Measurements from ENCODE around the gene CCDC9B.

DNA sequence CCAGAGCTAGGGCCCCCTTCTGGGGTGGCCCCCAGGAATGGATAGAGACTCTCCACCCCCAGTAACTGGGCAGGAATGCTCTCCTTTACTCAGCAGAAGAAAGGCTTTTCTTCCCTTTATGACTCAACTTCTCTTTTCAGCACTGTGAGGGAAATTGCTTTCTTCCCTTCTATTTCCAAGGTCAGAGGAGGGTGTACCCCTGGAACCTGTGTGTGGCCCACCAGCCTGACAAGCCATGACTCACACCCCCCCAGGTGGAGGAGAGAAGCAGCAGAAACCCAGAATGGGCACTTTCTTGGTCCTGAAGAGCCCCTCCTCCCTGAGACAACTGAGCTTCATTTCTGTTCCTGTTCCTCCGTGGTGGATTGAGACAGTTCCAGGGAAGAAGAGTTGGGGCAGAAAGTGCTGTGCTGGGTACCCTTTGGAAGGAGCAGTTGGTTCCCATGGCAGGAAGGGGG, 55.2 kb downstream of the CCDC9B start:
- TF ChIP-seq CTCF (conservative IDR thresholded peaks at IDR 0.05; ENCODE audit: low read depth, low read length): no peak
- TF ChIP-seq POLR2A (IDR thresholded peaks at IDR 0.05; ENCODE audit: low read depth, low read length): no peak
- no peak for TF ChIP-seq BHLHE40 (IDR thresholded peaks at IDR 0.05; ENCODE audit: low read depth, low read length)
- TF ChIP-seq RCOR1 (IDR thresholded peaks at IDR 0.05; ENCODE audit: insufficient replicate concordance, low read length): no peak
- no peak for TF ChIP-seq RAD21 (IDR thresholded peaks at IDR 0.05; ENCODE audit: low read length)
- TF ChIP-seq, protein P1, sequence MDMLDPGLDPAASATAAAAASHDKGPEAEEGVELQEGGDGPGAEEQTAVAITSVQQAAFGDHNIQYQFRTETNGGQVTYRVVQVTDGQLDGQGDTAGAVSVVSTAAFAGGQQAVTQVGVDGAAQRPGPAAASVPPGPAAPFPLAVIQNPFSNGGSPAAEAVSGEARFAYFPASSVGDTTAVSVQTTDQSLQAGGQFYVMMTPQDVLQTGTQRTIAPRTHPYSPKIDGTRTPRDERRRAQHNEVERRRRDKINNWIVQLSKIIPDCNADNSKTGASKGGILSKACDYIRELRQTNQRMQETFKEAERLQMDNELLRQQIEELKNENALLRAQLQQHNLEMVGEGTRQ (IDR thresholded peaks at IDR 0.05; ENCODE audit: low read depth, low read length): no peak
- TF ChIP-seq, protein P2, sequence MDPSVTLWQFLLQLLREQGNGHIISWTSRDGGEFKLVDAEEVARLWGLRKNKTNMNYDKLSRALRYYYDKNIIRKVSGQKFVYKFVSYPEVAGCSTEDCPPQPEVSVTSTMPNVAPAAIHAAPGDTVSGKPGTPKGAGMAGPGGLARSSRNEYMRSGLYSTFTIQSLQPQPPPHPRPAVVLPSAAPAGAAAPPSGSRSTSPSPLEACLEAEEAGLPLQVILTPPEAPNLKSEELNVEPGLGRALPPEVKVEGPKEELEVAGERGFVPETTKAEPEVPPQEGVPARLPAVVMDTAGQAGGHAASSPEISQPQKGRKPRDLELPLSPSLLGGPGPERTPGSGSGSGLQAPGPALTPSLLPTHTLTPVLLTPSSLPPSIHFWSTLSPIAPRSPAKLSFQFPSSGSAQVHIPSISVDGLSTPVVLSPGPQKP (IDR thresholded peaks at IDR 0.05; ENCODE audit: borderline replicate concordance, low read depth, low read length): no peak
- TF ChIP-seq FOS (IDR thresholded peaks at IDR 0.05; ENCODE audit: low read depth, low read length): no peak
- TF ChIP-seq CEBPB (IDR thresholded peaks at IDR 0.05; ENCODE audit: low read depth, low read length): no peak
- no peak for TF ChIP-seq MXI1 (IDR thresholded peaks at IDR 0.05; ENCODE audit: borderline replicate concordance, low read depth, low read length)

Data from IMR-90 (cell line).